NCI-H524 treated with DMSO at 0.1 percent for 48 hours (cell line): Measurements from ENCODE around the gene RHOG.
"Not testable (repeated sequence)": the region's sequence is repeated elsewhere in the genome, so short reads cannot be mapped to it uniquely, and the experiment has no call there.

Source experiments
- DNase-seq: peaks from one replicate; lab custom pipeline; 2025; lab: John Stamatoyannopoulos, UW

RHOG gene

GRCh38 chr11:3840870-3841425 lies at the start of gene RHOG:
Gene RHOG, minus strand, starts transcription at chr11:3840959. Its CDS starts 12,821 bp downstream, at chr11:3828138.
- DNase-seq, result no peak

- no peak for DNase-seq
Measured at GRCh38 chr11:3890014-3890413, 49.3 kb upstream of the RHOG start.

- no peak for DNase-seq
Measured at GRCh38 chr11:3888876-3889275, 48.1 kb upstream of the RHOG start.

GRCh38 chr11:3886985-3887384 lies 46.2 kb upstream of the RHOG start:
- DNase-seq, result no peak

GRCh38 chr11:3885855-3886254 lies 45.1 kb upstream of the RHOG start:
- no peak for DNase-seq

- no peak for DNase-seq
Measured at GRCh38 chr11:3882655-3883054, 41.9 kb upstream of the RHOG start.

GRCh38 chr11:3880724-3881123 lies 40.0 kb upstream of the RHOG start:
- DNase-seq, result no peak

- no peak for DNase-seq
Measured at GRCh38 chr11:3879967-3880542, 39.3 kb upstream of the RHOG start.

GRCh38 chr11:3879216-3879966 lies 38.6 kb upstream of the RHOG start:
- DNase-seq, result no peak

GRCh38 chr11:3878258-3878584 lies 37.5 kb upstream of the RHOG start:
- DNase-seq, result no peak

GRCh38 chr11:3877364-3878257 lies 36.9 kb upstream of the RHOG start:
- no peak for DNase-seq

- no peak for DNase-seq
Measured at GRCh38 chr11:3876613-3877012, 35.9 kb upstream of the RHOG start.

- no peak for DNase-seq
Measured at GRCh38 chr11:3873712-3874349, 33.1 kb upstream of the RHOG start.

GRCh38 chr11:3867209-3868091 lies 26.7 kb upstream of the RHOG start:
- no peak for DNase-seq

- no peak for DNase-seq
Measured at GRCh38 chr11:3866836-3867208, 26.1 kb upstream of the RHOG start.

GRCh38 chr11:3866206-3866605 lies 25.4 kb upstream of the RHOG start:
- DNase-seq, result no peak

GRCh38 chr11:3865388-3866193 lies 24.8 kb upstream of the RHOG start:
- no peak for DNase-seq

GRCh38 chr11:3861683-3862082 lies 20.9 kb upstream of the RHOG start:
- DNase-seq, result no peak

GRCh38 chr11:3860898-3861393 lies 20.2 kb upstream of the RHOG start:
- not testable (repeated sequence) for DNase-seq

GRCh38 chr11:3860375-3860774 lies 19.6 kb upstream of the RHOG start:
- no peak for DNase-seq
